Immature natural killer cell (primary cell): Measurements from ENCODE around the gene PSMD2. TPM values are rescaled to one million over a fixed set of nuclear protein-coding genes. Genes with fewer than 3 reads are reported as not detected.
A peak's percentile ranks its signal among the peaks of the same experiment; 100 is the strongest.

Source experiments
- DNase-seq, 3 donors: peaks; one replicate each; pipeline ENCODE4 v3.0.0; 2022; ENCODE audit warnings: mixed read lengths in 1 of 3
- H3K27ac Mint-ChIP-seq, 6 donors: one replicate each; pipeline ENCODE4 v1.8.0; 2020; ENCODE audit warnings: mixed read lengths in 6 of 6, mild to moderate bottlenecking in 5 of 6, inconsistent platforms in 4 of 6, moderate library complexity in 3 of 6
- H3K27me3 Mint-ChIP-seq, 3 donors: one replicate each; pipeline ENCODE4 v1.8.0; 2020 to 2021; ENCODE audit warnings: low read depth in 3 of 3, mild to moderate bottlenecking in 3 of 3, mixed read lengths in 3 of 3, moderate library complexity in 3 of 3, inconsistent platforms in 1 of 3
- H3K36me3 Mint-ChIP-seq, 3 donors: one replicate each; pipeline ENCODE4 v1.8.0; 2020; ENCODE audit warnings: mixed read lengths in 3 of 3, inconsistent platforms in 2 of 3, mild to moderate bottlenecking in 2 of 3
- H3K4me1 Mint-ChIP-seq, 2 donors: one replicate each; pipeline ENCODE4 v1.8.0; 2020; ENCODE audit warnings: inconsistent platforms in 2 of 2, mild to moderate bottlenecking in 2 of 2, mixed read lengths in 2 of 2, moderate library complexity in 1 of 2
- H3K4me3 Mint-ChIP-seq, 5 donors: one replicate each; pipeline ENCODE4 v1.8.0; 2020; ENCODE audit warnings: mild to moderate bottlenecking in 5 of 5, mixed read lengths in 5 of 5, inconsistent platforms in 3 of 5, moderate library complexity in 3 of 5
- H3K9me3 Mint-ChIP-seq, 6 donors: one replicate each; pipeline ENCODE4 v1.8.0; 2020; ENCODE audit warnings: mild to moderate bottlenecking in 6 of 6, mixed read lengths in 6 of 6, inconsistent platforms in 4 of 6, moderate library complexity in 3 of 6
- polyA plus RNA-seq, 3 donors: library from polyadenylated mRNA; unstranded; fragments of 300-500 nt; fragmentation: Illumina TruSeq; gene quantifications; one replicate each; pipeline ENCODE4 v1.2.3, GENCODE V29; 2021

Gene PSMD2
- polyA plus RNA-seq, 3 donors from 2014 or later = 169 to 295 (median 250) TPM

DNA sequence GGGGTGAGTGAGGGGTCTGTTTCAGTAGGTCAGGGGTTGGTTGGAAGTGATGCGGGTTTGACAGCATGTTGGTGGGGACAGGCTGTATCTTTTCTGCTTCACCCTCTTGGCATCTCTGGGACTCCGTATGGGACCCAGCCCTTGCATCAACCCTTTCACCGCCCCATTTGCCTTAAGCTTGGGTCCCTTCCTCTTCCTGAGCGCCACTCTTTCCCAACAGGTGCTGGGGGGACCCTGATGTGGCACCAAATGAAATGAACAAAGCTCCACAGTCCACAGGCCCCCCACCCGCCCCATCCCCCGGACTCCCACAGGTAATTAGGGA lies 16.5 kb downstream of the PSMD2 start:
- peaks cover 35 to 43% of the 10 kb centered on the region in 2 donors for H3K4me1 Mint-ChIP-seq
- H3K27ac Mint-ChIP-seq = peak overlapping the region; percentile 70 to 95 (median 84)
- peaks cover 2 to 19% (median 4%) of the 10 kb centered on the region in 3 donors for H3K27me3 Mint-ChIP-seq
- no peaks in the 10 kb centered on the region for H3K9me3 Mint-ChIP-seq
- peaks cover 0 to 10% (median 7%) of the 10 kb centered on the region in 3 donors for H3K36me3 Mint-ChIP-seq
- DNase-seq = no peak
- H3K4me3 Mint-ChIP-seq = peak overlapping the region; percentile 67 to 87 (median 84)

DNA sequence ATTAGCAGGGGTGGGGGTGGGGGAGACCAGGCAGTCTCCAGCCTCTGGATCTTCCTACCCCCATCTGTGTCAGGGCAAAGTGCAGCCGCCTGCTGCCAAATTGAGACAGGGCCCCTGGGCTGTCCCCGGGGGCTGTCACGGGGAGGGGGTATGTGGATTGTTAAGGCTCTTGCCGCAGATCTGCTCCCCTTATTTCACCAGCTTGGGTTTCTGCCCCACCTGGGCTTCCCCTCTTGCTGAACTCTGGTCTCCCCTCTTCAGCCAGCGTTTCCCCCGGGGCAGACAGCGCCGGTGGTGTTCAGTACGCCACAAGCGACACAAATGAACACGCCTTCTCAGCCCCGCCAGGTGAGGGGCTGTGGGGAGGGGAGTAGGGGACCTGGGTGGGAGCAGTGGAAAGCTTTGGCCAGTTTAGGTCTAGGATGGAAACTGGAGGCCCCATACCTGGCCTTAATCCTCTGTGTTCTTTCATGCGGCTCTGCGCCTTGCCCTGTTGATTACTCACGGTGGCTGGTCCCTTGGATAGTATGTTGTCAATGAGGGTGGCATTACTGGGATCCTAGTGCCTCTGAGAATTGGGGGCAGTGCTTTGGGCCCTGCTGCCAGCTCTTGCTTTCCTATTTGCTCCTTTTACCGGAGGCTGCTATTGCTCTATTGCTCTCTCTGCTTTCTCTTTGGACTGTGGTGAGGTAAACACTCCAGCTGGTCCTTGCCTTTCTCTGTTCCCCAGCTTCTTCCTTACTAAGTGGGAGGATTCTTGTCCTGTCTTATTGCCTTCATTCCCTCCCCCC lies 17.0 kb downstream of the PSMD2 start:
- H3K4me3 Mint-ChIP-seq = peak overlapping the region; percentile 63 to 85 (median 75)
- H3K9me3 Mint-ChIP-seq = no peaks in the 10 kb centered on the region
- peaks cover 2 to 21% (median 4%) of the 10 kb centered on the region in 3 donors for H3K27me3 Mint-ChIP-seq
- DNase-seq = no peak
- H3K36me3 Mint-ChIP-seq = peaks cover 3 to 16% (median 7%) of the 10 kb centered on the region in 3 donors
- H3K4me1 Mint-ChIP-seq = peaks cover 35 to 43% of the 10 kb centered on the region in 2 donors
- peak overlapping the region; percentile 70 to 96 (median 84) for H3K27ac Mint-ChIP-seq

- Mint-ChIP-seq H3K4me3 (peak overlapping the region; percentile 63 to 85 (median 75)), H3K27ac (peak overlapping the region; percentile 70 to 96 (median 84)), H3K27me3 (peaks cover 2 to 19% (median 4%) of the 10 kb centered on the region in 3 donors), H3K36me3 (peaks cover 7 to 23% (median 8%) of the 10 kb centered on the region in 3 donors), H3K9me3 (no peaks in the 10 kb centered on the region), H3K4me1 (peaks cover 37 to 43% of the 10 kb centered on the region in 2 donors)
- no peak for DNase-seq
These were observed 17.8 kb downstream of the PSMD2 start for GRCh38 chr3:184316792-184317191.

DNA sequence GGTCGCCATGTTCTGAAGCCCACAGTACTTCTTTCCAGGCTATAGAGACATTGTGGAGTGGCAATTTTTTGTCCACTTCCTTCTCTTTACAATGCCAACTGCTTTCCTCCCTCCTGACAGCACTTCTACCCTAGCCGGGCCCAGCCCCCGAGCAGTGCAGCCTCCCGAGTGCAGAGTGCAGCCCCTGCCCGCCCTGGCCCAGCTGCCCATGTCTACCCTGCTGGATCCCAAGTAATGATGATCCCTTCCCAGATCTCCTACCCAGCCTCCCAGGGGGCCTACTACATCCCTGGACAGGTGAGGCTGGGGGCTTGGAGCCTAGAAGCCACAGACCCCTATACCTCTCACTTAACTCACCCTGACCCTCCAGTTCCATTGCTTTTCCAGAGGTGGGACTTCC lies 18.2 kb downstream of the PSMD2 start:
- H3K9me3 Mint-ChIP-seq = no peaks in the 10 kb centered on the region
- peak overlapping the region; percentile 14 to 46 (median 24) for H3K4me3 Mint-ChIP-seq
- H3K4me1 Mint-ChIP-seq = peaks cover 37 to 43% of the 10 kb centered on the region in 2 donors
- peaks cover 9 to 26% (median 10%) of the 10 kb centered on the region in 3 donors for H3K36me3 Mint-ChIP-seq
- no peak for DNase-seq
- H3K27ac Mint-ChIP-seq = peak overlapping the region in 5 of 6 donors; percentile 31 to 96 (median 83)
- H3K27me3 Mint-ChIP-seq = peaks cover 2 to 19% (median 4%) of the 10 kb centered on the region in 3 donors

- H3K36me3 Mint-ChIP-seq = peaks cover 25 to 50% (median 25%) of the 10 kb centered on the region in 3 donors
- H3K4me1 Mint-ChIP-seq = peaks cover 37% of the 10 kb centered on the region in 2 donors
- peaks cover 4 to 12% (median 5%) of the 10 kb centered on the region in 3 donors for H3K27me3 Mint-ChIP-seq
- no peak overlapping the region for H3K27ac Mint-ChIP-seq
- H3K4me3 Mint-ChIP-seq = no peak overlapping the region
- DNase-seq = no peak
- no peaks in the 10 kb centered on the region for H3K9me3 Mint-ChIP-seq
These were observed 21.0 kb downstream of the PSMD2 start for GRCh38 chr3:184320104-184320445.

- no peak overlapping the region for H3K4me3 Mint-ChIP-seq
- peaks cover 30 to 65% (median 33%) of the 10 kb centered on the region in 3 donors for H3K36me3 Mint-ChIP-seq
- no peaks in the 10 kb centered on the region for H3K9me3 Mint-ChIP-seq
These were observed 22.6 kb downstream of the PSMD2 start for GRCh38 chr3:184321666-184322065.

GRCh38 chr3:184322731-184323487 lies 23.9 kb downstream of the PSMD2 start:
- no peaks in the 10 kb centered on the region for H3K9me3 Mint-ChIP-seq
- no peak for DNase-seq
- H3K27ac Mint-ChIP-seq = peak overlapping the region in 3 of 6 donors; percentile 61 to 77 (median 64)
- H3K4me1 Mint-ChIP-seq = peaks cover 14 to 16% of the 10 kb centered on the region in 2 donors
- no peak overlapping the region for H3K4me3 Mint-ChIP-seq
- peaks cover 36 to 71% (median 36%) of the 10 kb centered on the region in 3 donors for H3K36me3 Mint-ChIP-seq
- peaks cover 4 to 8% (median 7%) of the 10 kb centered on the region in 3 donors for H3K27me3 Mint-ChIP-seq

More at GRCh38 chr3:184321666-184322065, 22.6 kb downstream of the PSMD2 start:
- no peak overlapping the region for H3K27ac Mint-ChIP-seq
- DNase-seq = no peak
- peaks cover 26 to 28% of the 10 kb centered on the region in 2 donors for H3K4me1 Mint-ChIP-seq
- peaks cover 2 to 8% (median 3%) of the 10 kb centered on the region in 3 donors for H3K27me3 Mint-ChIP-seq

- H3K36me3 Mint-ChIP-seq = peaks cover 38 to 74% (median 39%) of the 10 kb centered on the region in 3 donors
- H3K27me3 Mint-ChIP-seq = peaks cover 4 to 8% (median 7%) of the 10 kb centered on the region in 3 donors
- DNase-seq = no peak
- peaks cover 11 to 12% of the 10 kb centered on the region in 2 donors for H3K4me1 Mint-ChIP-seq
- H3K27ac Mint-ChIP-seq = no peak overlapping the region
- H3K9me3 Mint-ChIP-seq = no peaks in the 10 kb centered on the region
- no peak overlapping the region for H3K4me3 Mint-ChIP-seq
These were observed 24.7 kb downstream of the PSMD2 start for GRCh38 chr3:184323696-184324095.

DNA sequence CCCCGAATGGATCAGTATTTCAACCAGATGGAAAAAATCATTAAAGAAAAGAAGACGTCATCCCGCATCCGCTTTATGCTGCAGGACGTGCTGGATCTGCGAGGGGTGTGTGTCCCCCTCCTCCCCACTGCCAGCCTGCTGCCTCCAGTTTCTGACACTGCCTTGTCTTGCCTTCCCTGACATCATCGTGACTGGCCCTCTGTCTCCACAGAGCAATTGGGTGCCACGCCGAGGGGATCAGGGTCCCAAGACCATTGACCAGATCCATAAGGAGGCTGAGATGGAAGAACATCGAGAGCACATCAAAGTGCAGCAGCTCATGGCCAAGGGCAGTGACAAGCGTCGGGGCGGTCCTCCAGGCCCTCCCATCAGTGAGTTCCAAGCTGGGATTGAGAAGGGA lies 26.2 kb downstream of the PSMD2 start:
- H3K4me1 Mint-ChIP-seq = peaks cover 0 to 4% of the 10 kb centered on the region in 2 donors
- peak overlapping the region in 3 of 6 donors; percentile 9 to 62 (median 22) for H3K27ac Mint-ChIP-seq
- H3K9me3 Mint-ChIP-seq = no peaks in the 10 kb centered on the region
- H3K27me3 Mint-ChIP-seq = peaks cover 2 to 8% (median 4%) of the 10 kb centered on the region in 3 donors
- H3K4me3 Mint-ChIP-seq = no peak overlapping the region
- DNase-seq = no peak
- H3K36me3 Mint-ChIP-seq = peaks cover 43 to 85% (median 47%) of the 10 kb centered on the region in 3 donors

DNA sequence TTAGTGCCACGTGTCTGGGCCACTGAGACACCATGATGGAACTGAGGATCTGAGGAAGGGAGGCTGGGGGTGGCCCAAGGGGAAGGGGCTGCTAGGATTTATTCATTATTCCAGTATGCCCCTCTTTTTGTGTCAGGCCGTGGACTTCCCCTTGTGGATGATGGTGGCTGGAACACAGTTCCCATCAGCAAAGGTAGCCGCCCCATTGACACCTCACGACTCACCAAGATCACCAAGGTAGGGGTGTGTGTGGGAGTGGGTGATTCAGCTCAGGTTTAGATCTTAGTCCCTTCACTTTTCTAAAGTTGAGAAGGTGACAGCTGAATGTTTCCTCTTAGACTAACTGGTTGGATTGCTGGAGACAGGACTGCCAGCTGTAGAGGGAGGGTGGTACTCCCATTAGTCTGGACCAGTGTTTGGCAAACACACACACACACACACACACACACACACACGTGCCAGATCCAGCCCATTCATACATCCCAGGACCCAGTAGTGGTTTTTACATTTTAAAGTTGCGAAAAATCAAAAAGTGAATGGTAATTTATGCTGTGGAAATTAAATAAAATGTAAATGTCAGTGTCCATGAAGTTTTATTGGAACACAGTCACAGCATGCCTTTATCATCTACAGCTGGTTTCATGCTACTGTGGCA lies 26.8 kb downstream of the PSMD2 start:
- Mint-ChIP-seq H3K4me3 (no peak overlapping the region), H3K27me3 (peaks cover 2 to 8% (median 4%) of the 10 kb centered on the region in 3 donors), H3K9me3 (no peaks in the 10 kb centered on the region), H3K36me3 (peaks cover 42 to 83% (median 47%) of the 10 kb centered on the region in 3 donors), H3K4me1 (peaks cover 0 to 4% of the 10 kb centered on the region in 2 donors), H3K27ac (peak overlapping the region in 1 of 6 donors; percentile 22)
- no peak for DNase-seq

DNA sequence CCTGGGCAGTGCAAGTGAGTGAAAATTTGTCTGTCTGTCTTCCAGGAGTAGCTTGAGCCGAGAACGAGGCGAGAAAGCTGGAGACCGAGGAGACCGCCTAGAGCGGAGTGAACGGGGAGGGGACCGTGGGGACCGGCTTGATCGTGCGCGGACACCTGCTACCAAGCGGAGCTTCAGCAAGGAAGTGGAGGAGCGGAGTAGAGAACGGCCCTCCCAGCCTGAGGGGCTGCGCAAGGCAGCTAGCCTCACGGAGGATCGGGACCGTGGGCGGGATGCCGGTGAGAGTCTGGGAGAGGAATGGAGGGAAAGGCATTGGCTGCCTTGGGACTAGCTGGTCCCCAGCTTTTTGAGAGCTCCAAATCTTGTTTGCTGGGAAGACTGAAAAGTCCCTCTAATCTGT lies 28.1 kb downstream of the PSMD2 start:
- DNase-seq = no peak
- Mint-ChIP-seq H3K9me3 (no peaks in the 10 kb centered on the region), H3K27me3 (peaks cover 2 to 8% (median 2%) of the 10 kb centered on the region in 3 donors), H3K4me1 (peaks cover 0 to 2% of the 10 kb centered on the region in 2 donors), H3K36me3 (peaks cover 34 to 82% (median 47%) of the 10 kb centered on the region in 3 donors), H3K4me3 (no peak overlapping the region), H3K27ac (peak overlapping the region in 2 of 6 donors; percentile 6 to 55)

DNA sequence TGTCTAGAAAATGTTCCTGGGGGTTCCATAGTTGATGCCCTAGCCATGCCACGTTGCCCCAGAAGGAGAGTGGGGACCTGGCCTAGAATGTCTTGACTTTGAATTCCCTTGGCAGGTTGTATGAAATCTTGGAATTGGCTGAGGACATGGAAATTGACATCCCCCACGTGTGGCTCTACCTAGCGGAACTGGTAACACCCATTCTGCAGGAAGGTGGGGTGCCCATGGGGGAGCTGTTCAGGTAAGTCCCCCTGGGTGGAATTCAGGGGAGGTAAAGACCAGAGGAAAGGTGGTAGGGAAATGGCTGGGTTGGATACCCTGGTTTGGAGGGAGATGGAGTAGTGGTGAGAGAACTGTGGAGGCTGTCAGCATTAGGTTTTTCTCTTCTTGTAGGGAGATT lies 29.5 kb downstream of the PSMD2 start:
- peaks cover 2 to 7% (median 2%) of the 10 kb centered on the region in 3 donors for H3K27me3 Mint-ChIP-seq
- peak overlapping the region in 2 of 6 donors; percentile 34 to 39 for H3K27ac Mint-ChIP-seq
- no peaks in the 10 kb centered on the region for H3K9me3 Mint-ChIP-seq
- peaks cover 36 to 81% (median 48%) of the 10 kb centered on the region in 3 donors for H3K36me3 Mint-ChIP-seq
- H3K4me3 Mint-ChIP-seq = no peak overlapping the region
- H3K4me1 Mint-ChIP-seq = peaks cover 0 to 2% of the 10 kb centered on the region in 2 donors
- no peak for DNase-seq

- Mint-ChIP-seq H3K9me3 (no peaks in the 10 kb centered on the region), H3K4me3 (peak overlapping the region in 1 of 5 donors; percentile 1), H3K27ac (peak overlapping the region; percentile 5 to 97 (median 90)), H3K27me3 (peaks cover 2 to 5% (median 5%) of the 10 kb centered on the region in 3 donors), H3K36me3 (peaks cover 16 to 55% (median 22%) of the 10 kb centered on the region in 3 donors), H3K4me1 (peaks cover 15 to 19% of the 10 kb centered on the region in 2 donors)
- no peak for DNase-seq
These were observed 33.5 kb downstream of the PSMD2 start for GRCh38 chr3:184332370-184333090.
